ENCODE data around the gene SNAI1.
"Not testable (repeated sequence)": the region's sequence is repeated elsewhere in the genome, so short reads cannot be mapped to it uniquely, and the experiment has no call there.

SNAI1 gene

DNA sequence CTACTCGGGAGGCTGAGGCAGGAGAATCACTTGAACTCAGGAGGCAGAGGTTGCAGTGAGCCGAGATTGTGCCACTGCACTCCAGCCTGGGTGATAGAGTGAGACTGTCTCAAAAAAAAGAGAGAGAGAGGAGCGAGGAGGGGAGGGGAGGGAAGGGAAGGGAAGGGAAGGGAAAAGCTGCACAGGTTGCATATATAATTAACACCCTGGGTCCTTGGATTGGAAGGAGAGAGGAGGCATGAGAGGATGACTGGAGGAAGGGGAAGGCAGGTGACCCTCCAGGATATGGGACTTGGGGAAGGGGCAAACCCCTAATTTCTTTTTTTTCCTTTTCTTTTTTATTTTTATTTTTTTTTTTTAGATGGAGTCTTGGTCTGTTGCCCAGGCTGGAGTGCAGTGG lies 28.8 kb downstream of the SNAI1 start:
- DNase-seq (ENCODE audit: extremely low read depth in 1 of 2, low read depth in 1 of 2): not testable (repeated sequence)

DNA sequence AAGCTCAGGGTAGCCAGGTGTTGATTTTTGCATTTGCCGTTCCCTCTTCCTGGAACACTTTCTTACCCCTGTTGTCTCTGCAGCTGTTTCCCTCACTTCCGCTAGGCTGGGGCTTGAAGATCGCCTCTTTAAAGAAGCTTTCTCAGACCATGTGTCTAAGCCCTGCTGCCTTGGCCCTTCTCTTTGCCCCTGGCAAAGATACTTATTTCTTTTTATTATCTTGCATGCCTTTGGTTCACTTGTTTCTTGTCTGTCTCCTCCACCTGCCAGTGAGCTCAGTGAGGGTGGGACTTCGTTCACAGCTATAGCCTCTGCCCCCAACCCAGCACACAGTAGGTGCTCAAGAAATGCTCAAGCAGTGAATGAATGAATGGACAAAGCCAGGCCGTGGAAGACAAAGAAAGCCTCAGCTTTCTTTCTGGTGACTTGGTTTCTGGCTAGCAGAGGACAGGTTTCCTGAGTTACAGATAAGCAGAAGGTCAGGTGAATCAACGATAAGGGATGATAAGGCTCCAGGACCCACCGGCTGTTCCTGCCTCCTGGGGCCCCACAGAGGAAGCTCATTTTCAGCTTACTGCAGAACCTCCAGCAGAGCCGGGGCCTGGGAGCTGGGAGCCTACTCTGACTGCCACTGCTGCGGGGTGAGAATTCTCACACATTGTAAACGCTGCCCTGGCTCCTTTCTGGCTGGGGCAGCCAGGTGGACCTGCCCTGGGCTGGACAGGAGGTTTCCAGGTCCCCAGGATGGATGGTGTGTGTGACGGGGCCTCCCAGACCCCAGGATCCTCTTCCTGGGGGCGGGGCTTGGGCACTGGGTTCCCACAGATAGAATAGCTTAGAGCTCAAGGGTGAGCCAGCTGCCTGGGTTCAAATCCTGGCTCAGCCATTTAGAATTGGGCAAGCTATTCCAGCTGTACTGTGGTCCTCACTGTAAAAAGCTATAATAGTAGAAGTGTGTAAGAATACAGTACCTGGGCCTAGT lies 29.8 kb downstream of the SNAI1 start:
- no peak for DNase-seq (ENCODE audit: extremely low read depth in 1 of 2, low read depth in 1 of 2)

DNA sequence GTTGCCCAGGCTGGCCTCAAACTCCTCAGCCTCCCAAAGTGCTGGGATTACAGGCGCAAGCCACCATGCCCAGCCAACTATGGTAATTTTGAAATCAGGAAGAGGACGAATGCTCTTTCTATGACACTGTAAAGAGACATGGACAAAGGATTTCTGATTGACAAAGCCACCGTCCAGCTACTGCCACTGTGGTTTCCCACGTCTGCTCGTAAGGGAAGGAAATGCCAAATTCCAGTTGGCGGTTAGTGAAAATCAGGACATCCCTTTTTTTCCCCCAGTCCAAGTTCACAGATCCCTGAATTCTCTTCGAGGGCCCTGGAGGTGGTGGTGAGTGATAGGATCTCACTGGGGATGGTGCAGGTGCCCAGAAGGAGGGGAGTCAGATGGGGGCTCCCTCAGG lies 31.2 kb downstream of the SNAI1 start:
- no peak for DNase-seq (ENCODE audit: extremely low read depth in 1 of 2, low read depth in 1 of 2)

DNA sequence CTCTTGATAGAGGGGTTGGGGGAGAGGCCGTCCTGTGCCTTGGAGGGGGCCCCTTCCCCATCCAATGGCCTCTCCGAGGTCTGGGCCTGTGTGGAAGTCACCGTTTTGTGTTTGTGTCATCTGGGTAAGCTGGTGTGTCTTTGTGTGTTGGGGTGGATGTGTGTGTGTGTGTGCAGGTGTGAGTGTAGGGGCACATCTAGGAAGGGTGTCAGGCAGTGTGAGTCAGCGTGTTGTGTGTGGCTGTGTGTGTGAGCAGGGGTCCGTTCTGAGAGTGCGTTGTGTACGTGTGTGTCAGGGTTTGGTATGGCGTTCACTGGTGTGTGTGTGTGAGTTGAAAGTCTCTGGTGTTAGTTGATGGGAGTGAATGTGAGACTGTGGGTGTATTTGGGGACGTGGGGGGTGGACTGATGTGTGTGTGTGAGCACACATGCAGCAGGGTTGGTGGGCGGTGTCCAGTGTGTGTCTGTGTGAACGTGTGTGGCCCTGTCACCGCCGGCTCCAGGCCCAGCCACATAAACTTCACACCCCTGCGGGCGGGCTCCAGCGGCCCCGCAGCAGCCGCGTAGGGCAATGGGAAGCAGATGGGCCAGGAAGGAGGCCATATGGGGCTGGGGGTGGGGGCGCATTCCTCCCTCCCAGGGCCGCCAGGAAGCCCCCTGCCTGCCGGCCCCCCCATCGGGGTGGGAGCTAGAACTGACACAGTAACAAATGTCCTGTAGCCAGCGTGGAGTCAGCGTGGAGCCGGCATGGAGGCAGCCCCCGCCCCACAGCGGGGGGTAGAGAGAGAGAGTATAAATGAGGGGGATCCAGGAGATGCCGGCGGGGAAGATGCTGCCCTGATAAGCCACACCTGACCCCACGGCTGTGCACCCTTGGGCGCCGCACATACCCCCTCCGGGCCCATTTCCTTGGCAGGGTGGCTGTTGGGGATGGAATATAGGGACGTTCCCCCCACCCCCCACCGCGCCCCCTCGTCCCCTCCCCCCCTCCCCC lies 32.1 kb downstream of the SNAI1 start:
- DNase-seq (ENCODE audit: extremely low read depth in 1 of 2, low read depth in 1 of 2): no peak

DNA sequence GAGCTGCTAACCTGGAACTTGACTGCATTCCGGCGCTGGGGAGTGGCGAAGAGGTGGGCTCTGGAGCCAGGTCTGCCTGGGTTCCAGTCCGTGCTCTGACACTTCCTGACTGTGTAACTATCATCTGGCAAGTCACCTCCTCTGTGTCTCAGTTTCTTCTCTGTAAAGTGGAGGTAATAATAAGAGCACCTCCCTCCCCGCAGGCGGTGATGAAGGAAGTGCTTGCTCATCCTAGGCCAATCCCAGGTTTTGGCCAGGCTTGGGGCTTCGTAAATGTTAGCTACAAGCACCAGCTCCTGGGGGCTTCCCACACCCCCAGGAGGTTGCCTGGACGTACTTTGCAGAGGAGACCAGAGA lies 32.8 kb downstream of the SNAI1 start:
- DNase-seq (ENCODE audit: extremely low read depth in 1 of 2, low read depth in 1 of 2): no peak

DNA sequence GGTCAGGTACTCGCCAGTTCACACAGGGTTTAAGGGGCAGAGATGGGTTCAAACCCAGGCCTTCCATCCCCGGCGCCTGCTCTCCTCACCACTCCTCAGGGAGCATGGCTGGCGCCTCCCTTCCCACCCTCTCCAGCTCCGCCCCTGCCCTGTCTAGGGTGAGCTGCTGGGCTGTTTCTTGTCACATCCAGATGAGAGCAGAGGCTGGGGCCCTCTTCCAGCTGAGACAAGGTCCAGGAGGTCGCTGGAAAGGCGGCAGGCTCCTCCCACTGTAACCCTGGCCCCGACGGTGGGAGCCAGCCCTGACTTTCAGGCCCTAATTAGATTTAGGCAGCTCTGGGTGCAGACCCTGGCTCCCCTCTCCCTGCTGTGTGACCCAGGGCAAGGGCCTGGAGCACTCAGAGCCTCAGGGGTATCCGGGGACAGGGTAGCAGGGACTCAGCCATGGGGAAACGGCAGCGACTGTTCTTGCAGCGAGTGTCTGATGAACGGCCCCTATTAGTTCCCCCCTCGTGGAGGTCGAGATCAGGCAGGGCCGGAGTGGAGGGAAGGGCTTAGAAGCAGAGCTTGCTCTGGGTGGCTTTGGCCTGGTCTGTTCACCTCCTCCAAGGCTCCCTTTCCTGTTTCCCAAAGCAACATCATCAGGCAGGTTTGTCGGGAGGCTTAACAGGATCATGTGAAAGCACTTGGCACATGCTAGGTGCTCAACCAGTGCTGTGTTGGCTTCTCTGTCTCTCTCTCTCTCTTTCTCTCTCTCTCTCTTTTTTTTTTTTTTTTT lies 33.4 kb downstream of the SNAI1 start:
- no peak for DNase-seq (ENCODE audit: extremely low read depth in 1 of 2, low read depth in 1 of 2)

DNA sequence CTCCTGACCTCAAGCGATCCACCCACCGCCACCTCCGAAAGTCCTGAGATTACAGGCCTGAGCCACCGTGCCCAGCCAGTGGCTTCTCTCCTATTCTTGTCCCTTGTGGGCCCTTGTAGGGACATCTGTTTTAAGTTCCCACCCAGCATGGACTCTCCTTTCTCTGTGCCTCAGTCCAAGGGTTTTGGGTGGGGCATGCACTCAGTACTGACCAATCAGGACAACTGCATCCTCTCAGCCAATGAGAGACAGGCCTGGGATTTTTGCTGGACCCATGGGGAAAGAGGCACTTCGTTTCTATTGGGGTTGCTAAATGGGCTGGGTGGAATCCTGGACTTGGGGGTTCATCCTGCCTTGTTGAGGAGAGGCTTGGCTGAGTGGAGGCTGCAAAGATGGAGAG lies 34.4 kb downstream of the SNAI1 start:
- DNase-seq (ENCODE audit: extremely low read depth in 1 of 2, low read depth in 1 of 2): no peak

DNA sequence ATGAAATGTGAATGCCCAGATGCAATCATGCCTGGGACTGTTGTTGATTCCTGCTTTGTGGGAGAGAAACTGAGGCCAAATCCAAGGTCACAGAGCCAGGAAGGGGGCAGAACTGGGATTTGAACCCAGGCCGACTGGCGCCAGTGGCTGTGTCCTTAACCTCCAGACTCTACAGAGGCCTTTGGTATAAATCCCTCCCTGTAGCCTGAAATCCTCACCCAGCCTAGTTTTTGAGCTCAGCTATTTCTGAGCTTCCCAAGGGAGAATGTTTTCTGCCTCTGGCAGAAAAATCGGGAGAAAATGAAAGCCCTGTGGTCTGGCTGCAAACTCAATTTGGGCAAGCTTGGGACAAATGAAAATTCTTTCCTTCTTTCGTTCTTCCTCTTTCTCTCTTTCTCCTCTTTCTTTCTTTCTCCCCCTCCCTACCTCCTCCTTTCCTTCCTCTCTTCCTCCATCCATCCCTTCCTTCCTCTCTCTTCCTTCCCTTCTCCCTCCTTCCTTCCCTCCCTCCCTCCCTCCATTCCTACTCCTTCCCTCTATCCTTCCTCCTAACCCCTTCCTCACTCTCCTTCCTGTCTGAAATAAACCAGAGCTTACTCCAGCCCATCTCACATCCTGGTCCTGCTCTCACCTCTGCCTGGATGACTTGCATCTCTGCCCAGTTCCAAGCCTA lies 34.9 kb downstream of the SNAI1 start:
- DNase-seq (ENCODE audit: extremely low read depth in 1 of 2, low read depth in 1 of 2): no peak

DNA sequence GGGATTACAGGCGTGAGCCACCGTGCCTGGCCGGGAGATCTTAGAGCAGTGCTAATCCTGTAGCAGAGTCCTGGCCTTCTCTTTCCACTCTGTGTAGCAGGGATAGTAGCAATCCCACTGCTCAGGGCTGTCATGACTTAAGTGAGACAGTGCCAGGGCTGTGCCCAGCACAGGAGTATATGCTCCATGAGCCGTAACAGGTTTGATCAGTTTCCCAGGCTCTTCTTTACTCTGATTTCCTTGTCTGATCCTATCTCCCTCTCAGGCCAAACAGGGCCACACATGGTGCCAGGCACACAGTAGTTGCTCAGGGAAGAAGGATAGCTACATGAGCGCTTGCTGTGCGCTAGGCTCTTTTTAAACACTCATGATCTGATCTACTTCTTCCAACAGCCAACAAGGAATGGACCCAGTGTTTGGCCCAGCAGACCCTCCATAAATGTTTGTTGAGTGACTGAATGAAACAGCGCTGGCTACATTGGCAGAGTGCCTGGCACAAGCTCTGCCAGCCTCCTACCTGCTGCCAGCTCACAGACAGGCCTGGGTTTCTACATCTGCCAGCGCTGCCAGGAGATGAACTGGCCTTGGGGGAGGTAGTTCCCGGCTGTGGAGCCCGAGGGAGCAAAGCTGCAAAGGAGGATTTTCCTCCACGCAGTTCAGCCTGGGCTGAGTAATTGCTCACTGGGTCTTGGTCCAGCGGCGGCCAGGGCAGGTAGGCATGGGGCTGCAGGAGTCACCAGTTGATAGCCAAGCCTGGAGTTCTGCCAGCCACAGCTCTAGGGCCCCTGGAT lies 36.9 kb downstream of the SNAI1 start:
- DNase-seq (ENCODE audit: extremely low read depth in 1 of 2, low read depth in 1 of 2): no peak

DNA sequence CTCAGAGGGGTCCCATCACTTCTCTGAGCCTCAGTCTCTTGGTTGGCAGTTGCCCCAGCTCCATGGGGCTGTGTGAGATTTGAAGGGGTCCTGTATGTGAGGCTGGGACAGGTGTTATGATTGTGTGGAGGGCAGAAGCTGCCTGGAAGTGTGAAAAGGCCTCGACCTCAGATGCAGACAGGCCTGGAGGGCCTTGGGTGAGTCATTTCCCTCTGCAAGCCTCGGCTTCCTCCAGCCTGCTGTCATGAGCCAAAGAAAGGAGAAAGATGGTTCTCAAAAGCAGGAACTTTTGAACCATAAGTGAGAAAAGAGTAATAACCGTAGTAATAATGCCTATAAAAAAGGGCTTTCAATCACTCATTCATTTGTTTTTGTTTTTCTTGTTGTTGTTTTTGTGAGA lies 37.5 kb downstream of the SNAI1 start:
- DNase-seq (ENCODE audit: extremely low read depth in 1 of 2, low read depth in 1 of 2): no peak

DNA sequence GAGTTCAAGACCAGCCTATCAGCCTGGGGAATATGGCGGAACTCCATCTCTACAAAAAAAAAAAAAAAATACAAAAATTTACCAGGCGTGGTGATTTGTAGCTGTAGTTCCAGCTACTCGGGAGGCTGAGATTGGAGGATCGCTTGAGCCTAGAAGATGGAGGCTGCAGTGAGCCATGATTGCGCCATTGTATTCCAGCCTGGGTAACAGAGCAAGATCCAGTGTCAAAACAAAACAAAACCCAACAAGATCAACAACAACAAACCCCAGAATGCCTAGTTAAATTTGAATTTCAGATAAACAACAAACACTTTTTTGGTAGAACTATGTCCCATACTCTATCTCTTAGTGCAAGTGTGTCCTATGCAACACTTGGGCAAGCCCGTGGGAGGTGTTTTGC lies 39.9 kb downstream of the SNAI1 start:
- no peak for DNase-seq (ENCODE audit: extremely low read depth in 1 of 2, low read depth in 1 of 2)

DNA sequence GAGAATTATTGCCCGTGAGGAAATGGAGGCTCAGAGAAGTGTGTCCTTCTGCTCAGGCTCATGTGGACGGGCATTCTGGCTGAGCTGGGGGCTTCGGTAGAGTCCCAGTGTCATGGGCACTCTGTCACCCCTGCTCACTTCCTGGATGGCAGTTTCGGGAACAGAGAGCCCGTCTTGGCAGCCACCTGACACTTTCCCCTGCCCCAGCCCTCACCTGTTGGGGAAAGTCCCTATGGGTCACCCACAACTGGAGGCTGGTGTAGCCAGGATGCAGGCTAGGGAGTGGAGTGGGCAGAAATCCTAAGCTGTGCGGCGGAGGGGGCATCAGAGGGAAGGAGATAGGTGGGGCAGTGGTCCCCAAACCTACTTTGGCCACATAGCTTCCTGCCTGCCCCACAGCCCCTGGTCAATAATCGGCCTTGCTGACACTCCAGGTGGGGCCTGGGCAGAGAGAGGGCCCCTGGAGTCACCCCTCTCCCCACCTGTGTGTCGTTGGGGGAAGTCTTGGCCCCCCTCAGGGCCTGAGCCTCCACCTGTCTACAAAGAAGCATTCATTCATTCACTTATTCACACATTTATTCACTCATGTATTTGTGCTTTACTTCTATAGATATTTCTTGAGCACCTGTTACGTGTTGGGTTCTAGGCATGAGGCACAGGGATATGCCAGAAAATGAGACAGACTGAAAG lies 40.5 kb downstream of the SNAI1 start:
- DNase-seq (ENCODE audit: extremely low read depth in 1 of 2, low read depth in 1 of 2): no peak

DNA sequence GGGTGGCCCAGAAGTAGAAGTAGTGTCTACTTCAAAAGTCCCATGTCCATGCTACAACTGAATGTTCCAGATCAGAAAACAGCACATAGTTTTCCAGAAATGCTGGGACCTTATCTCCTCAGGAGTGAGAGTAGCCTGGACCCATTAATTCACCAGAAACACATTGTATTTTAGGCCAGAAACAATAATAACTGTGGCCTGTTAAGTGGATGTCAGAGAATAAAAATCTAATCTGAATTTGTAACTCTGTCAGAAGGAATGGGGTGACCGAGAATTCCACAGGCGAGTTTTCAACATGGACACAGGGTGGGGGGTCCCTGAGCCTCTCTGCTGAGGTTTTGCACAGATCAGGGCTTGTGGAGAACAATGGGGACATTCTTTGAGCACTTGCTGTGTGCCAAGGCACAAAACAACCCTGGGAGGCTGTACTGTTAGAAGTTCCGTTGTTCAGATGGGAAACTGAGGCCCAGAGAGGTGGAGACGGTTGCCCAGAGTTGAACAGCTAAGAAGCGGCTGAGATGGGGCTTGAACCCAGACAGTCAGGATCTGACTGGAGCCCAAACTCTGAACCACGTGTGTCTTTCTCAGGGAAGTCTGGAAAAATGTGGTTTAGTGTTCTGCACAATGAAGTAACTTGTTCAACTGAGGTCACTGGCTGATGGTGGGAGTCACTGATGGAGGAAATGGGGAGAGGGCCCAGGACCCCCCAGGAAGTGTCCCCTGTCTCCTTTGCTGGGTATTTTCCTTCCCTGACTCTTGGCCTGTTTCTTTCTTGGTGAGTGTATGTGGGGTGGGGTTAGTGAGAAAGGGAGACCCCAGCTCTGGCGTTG lies 44.2 kb downstream of the SNAI1 start:
- no peak for DNase-seq (ENCODE audit: extremely low read depth in 1 of 2, low read depth in 1 of 2)

DNA sequence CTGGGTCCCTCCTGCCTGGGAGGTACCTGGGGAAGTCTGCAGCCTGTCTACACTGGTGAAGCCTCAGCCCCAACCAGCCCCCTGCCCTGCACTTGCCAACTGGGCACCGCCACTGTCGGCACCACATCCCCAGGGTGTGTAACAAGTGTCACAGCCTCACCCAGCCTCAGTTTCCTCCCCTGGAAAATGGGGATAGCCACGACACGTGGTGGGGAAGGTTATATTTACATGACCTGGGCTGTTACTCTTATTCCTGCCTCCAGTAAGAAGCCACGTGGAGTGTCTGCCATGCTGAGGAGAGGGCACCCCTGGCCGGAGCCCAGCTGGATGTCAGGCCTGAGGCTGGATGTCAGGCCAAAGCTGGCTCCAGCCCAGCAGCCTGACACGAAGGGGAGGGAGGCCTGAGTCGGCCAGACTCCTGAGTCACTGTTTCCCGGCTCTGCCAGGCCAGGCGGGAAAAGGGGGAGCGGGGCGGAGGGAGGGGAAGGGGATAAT lies 44.9 kb downstream of the SNAI1 start:
- no peak for DNase-seq (ENCODE audit: extremely low read depth in 1 of 2, low read depth in 1 of 2)

DNA sequence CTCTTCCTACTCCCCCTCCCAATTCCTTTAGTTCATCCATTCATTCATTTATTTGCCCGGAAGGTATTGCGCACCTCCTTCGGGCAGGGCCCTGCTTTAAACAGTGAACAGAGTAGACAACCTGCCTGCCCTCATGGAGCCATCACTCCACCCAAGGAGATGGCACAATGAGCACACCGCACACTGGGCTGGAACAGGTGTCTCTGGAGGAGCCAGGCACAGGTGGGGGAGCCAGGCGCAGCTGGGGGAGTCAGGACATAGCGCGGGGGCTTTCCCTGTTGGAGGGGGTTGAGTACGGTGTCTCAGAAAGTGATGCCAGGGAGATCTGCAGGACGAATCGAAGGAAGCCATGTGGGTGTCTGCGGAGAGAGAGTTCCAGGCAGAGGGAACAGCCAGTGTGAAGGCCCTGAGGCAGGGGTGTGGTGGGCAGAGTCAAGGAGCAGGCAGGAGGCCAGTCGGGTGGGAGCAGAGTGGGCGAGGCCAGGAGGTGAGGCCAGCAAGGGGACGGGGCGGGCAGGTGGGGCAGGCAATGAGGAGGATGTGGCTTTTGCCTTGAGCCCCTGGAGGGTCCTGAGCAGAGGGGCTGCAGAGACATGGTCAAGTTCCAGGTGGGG lies 46.4 kb downstream of the SNAI1 start:
- DNase-seq (ENCODE audit: extremely low read depth in 1 of 2, low read depth in 1 of 2): no peak

DNA sequence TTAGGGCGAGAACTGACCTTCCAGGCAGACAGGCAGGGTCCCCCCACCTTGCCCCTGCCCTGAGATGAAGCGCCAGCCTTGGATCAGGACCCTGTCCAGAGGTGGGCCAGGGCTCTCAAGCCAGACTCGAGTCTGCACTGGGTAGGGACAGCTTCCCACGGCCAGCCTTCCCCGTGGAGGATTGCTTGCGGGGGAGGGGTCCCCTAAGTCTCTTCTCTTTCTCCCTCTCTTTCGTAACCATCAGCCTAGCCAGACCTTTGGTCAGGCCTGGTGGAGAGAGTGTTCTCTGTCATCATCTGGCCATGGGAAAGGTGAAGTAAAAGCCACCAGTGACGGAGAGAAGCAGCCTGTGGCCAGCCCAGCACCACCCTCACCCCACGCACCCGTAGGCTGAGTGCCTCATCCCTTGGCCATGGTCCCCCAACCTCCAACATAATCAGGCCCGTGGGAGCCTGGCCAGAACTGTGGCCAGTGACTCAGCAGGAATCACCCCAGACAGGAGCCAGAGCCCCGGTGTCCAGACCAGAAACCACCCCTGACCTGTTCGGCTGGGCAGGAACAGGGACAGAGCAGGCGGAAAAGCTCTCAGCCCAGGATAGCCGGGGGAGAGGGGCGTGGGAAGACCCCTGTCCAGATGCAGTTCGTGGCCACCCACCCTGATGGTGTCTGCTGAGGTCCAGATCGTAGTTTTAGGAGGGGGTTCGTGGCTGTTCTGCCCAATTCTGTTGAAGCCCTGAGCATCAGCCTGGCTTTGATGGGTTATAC lies 47.1 kb downstream of the SNAI1 start:
- DNase-seq (ENCODE audit: extremely low read depth in 1 of 2, low read depth in 1 of 2): no peak
